ENCODE measurements around the gene SCYL2.

GRCh38 chr12:100368066-100368465, 101.1 kb downstream of the SCYL2 start:
- TF ChIP-seq, protein P1, sequence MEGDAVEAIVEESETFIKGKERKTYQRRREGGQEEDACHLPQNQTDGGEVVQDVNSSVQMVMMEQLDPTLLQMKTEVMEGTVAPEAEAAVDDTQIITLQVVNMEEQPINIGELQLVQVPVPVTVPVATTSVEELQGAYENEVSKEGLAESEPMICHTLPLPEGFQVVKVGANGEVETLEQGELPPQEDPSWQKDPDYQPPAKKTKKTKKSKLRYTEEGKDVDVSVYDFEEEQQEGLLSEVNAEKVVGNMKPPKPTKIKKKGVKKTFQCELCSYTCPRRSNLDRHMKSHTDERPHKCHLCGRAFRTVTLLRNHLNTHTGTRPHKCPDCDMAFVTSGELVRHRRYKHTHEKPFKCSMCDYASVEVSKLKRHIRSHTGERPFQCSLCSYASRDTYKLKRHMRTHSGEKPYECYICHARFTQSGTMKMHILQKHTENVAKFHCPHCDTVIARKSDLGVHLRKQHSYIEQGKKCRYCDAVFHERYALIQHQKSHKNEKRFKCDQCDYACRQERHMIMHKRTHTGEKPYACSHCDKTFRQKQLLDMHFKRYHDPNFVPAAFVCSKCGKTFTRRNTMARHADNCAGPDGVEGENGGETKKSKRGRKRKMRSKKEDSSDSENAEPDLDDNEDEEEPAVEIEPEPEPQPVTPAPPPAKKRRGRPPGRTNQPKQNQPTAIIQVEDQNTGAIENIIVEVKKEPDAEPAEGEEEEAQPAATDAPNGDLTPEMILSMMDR (IDR thresholded peaks at IDR 0.05; ENCODE audit: poor library complexity, severe bottlenecking): no peak
- TF ChIP-seq POLR2AphosphoS5 (IDR thresholded peaks at IDR 0.05): no peak
- TF ChIP-seq REST (IDR thresholded peaks at IDR 0.05; ENCODE audit: borderline replicate concordance): no peak
- TF ChIP-seq EP300 (conservative IDR thresholded peaks at IDR 0.05; ENCODE audit: poor library complexity, severe bottlenecking): no peak
- TF ChIP-seq EZH2 (IDR thresholded peaks at IDR 0.05; ENCODE audit: borderline replicate concordance, insufficient read depth, low read length, poor library complexity, severe bottlenecking): no peak
